Kidney tubule cell (primary cell): ENCODE results near the gene ARHGAP26.
"Not testable (repeated sequence)": the region's sequence is repeated elsewhere in the genome, so short reads cannot be mapped to it uniquely, and the experiment has no call there.

Experiments used
- DNase-seq: peaks from one replicate; pipeline ENCODE4 v3.0.0-alpha.2; 2018; ENCODE audit warnings: low spot score

ARHGAP26 gene

GRCh38 chr5:143186623-143187022, 416.4 kb downstream of the ARHGAP26 start:
- no peak for DNase-seq

- peak; percentile 66 for DNase-seq
These were observed 417.3 kb downstream of the ARHGAP26 start for GRCh38 chr5:143187495-143187894.

- no peak for DNase-seq
These were observed 417.9 kb downstream of the ARHGAP26 start for GRCh38 chr5:143188083-143188482.

GRCh38 chr5:143188692-143189091, 418.5 kb downstream of the ARHGAP26 start:
- DNase-seq = no peak

GRCh38 chr5:143190260-143190810, 420.2 kb downstream of the ARHGAP26 start:
- DNase-seq = no peak

GRCh38 chr5:143191720-143192119, 421.5 kb downstream of the ARHGAP26 start:
- DNase-seq = no peak

GRCh38 chr5:143192191-143192900, 422.2 kb downstream of the ARHGAP26 start:
- no peak for DNase-seq

GRCh38 chr5:143194206-143194605, 424.0 kb downstream of the ARHGAP26 start:
- DNase-seq = no peak

- DNase-seq = no peak
These were observed 424.5 kb downstream of the ARHGAP26 start for GRCh38 chr5:143194713-143195112.

- no peak for DNase-seq
These were observed 425.3 kb downstream of the ARHGAP26 start for GRCh38 chr5:143195491-143195890.

GRCh38 chr5:143196601-143197259, 426.6 kb downstream of the ARHGAP26 start:
- no peak for DNase-seq

- DNase-seq = no peak
These were observed 427.1 kb downstream of the ARHGAP26 start for GRCh38 chr5:143197260-143197656.

GRCh38 chr5:143198332-143198731, 428.2 kb downstream of the ARHGAP26 start:
- DNase-seq = no peak

- DNase-seq = no peak
These were observed 429.0 kb downstream of the ARHGAP26 start for GRCh38 chr5:143199161-143199560.

- no peak for DNase-seq
These were observed 429.7 kb downstream of the ARHGAP26 start for GRCh38 chr5:143199843-143200242.

GRCh38 chr5:143200781-143201398, 430.7 kb downstream of the ARHGAP26 start:
- DNase-seq = peak; percentile 64

- DNase-seq = no peak
These were observed 431.4 kb downstream of the ARHGAP26 start for GRCh38 chr5:143201589-143201988.

- not testable (repeated sequence) for DNase-seq
These were observed 433.3 kb downstream of the ARHGAP26 start for GRCh38 chr5:143203301-143203956.

- DNase-seq = no peak
These were observed 434.5 kb downstream of the ARHGAP26 start for GRCh38 chr5:143204474-143205246.

GRCh38 chr5:143205386-143205785, 435.2 kb downstream of the ARHGAP26 start:
- peak; percentile 86 for DNase-seq

- no peak for DNase-seq
These were observed 435.7 kb downstream of the ARHGAP26 start for GRCh38 chr5:143205883-143206195.
